GM10266 (cell line): ENCODE measurements around the gene FSCN2.

Experiments
- DNase-seq: peaks from one replicate; pipeline ENCODE4 v3.0.0; 2012; ENCODE audit errors: extremely low spot score
- TF ChIP-seq, protein P1 (sequence below): IDR thresholded peaks from 2 replicates; pipeline ENCODE4 v1.5.1; 2012; ENCODE audit warnings: mild to moderate bottlenecking, low read depth; ENCODE audit not compliant: control insufficient read depth, insufficient read depth; ENCODE audit errors: missing control alignments

Gene FSCN2

DNA sequence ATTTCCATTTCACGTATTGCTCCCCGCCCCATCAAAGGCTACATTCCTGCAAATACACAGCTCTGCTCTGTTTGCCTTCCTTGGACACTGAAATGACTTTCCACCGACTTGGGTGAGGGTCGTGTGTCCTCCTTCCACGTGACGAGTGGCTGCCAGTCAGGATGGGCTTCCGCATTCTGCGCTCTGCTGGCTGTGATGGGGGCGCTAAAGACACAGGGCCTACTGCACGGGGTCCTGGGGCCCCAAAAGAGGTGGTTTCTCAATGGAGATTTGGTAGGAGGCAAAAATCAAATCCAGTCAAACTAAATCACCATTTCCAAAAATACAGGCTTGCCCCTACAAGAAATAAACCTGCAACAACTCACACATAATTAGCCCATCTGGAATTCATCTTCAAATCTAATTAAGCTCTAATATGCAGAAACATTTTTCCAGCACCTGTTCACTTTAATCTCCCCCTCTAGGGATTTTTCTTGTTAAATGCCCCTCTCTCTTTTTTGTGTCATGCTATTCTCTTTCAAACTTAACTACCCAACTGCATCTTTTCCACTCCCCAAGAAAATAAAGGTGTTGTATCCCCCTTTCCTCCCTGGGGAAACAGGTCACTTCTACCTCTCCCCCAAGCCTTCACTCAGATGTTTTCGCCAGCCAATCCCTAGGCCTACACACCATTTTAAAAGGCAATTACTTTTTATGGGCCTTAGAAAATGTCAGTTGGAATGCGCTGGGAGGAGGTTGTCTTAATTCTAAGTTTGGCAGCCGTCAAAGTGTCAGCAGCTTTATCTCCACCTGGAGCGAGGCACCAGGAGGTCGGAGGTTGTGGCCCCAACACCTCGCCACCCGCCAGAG lies 45.8 kb downstream of the FSCN2 start:
- no peak for DNase-seq
- TF ChIP-seq, protein P1, sequence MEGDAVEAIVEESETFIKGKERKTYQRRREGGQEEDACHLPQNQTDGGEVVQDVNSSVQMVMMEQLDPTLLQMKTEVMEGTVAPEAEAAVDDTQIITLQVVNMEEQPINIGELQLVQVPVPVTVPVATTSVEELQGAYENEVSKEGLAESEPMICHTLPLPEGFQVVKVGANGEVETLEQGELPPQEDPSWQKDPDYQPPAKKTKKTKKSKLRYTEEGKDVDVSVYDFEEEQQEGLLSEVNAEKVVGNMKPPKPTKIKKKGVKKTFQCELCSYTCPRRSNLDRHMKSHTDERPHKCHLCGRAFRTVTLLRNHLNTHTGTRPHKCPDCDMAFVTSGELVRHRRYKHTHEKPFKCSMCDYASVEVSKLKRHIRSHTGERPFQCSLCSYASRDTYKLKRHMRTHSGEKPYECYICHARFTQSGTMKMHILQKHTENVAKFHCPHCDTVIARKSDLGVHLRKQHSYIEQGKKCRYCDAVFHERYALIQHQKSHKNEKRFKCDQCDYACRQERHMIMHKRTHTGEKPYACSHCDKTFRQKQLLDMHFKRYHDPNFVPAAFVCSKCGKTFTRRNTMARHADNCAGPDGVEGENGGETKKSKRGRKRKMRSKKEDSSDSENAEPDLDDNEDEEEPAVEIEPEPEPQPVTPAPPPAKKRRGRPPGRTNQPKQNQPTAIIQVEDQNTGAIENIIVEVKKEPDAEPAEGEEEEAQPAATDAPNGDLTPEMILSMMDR, result no peak

DNA sequence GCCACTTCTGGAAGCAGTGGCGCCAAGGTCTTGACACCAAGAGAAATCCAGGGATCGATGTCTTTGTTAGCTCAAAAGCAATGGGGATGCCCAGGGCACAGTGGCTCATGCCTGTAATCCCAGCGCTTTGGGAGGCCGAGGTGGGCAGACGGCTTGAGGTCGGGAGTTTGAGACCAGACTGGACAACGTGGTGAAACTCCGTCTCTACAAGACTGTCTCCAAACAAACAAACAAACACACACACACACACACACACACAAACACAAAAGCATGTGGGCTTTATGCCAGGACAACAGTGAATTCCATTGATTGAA lies 46.4 kb downstream of the FSCN2 start:
- DNase-seq, result no peak
- TF ChIP-seq, protein P1, result no peak

DNA sequence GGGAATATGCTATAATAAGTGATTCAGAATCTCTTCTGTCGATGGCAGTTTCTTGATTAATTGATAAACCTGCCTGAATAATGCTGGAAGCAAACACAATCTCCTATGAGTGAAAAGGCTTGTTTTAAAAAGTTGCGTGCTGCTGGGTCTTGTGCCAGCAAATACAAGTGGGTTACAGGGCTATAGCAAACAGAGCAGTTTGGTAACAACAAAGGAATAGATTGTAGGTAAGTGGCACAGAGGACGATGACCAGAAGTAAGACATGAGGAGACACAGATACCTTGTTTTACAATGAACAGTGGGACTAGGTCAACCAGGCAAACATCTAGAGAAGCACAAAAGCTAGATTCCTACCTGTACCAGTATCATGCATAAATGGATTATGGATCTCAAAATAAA lies 47.7 kb downstream of the FSCN2 start:
- TF ChIP-seq, protein P1, result no peak
- no peak for DNase-seq

DNA sequence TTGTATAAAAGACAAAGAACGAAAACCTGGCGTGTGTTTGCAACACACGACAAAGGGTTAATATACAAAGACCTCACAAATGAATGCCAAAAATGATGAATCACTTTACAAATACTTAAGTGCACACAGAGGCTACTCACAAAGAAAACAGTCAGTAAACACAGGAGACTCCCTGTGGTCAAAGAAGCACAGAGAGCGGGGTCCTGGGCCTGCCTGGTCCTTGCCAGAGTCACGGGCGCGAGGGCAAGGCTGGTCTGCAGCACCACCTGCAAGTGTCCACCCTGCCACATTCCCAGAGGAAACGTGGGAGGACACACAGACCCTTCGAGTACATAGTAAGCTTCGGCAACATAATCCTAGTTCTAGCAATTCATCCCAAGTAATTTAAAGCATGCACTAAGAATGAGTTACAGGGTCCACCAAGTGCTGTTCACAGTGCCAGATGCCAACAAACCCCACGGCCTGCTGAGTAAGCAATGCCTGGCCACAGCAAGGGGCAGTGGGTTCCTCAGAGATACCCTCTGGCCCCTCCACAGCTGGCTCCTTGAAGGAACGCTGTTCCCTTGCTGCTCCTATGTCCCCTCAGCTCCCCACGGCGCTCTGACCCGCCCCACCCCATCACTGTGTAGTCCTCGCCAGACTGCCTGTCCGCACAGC lies 48.6 kb downstream of the FSCN2 start:
- TF ChIP-seq, protein P1, result no peak
- no peak for DNase-seq

DNA sequence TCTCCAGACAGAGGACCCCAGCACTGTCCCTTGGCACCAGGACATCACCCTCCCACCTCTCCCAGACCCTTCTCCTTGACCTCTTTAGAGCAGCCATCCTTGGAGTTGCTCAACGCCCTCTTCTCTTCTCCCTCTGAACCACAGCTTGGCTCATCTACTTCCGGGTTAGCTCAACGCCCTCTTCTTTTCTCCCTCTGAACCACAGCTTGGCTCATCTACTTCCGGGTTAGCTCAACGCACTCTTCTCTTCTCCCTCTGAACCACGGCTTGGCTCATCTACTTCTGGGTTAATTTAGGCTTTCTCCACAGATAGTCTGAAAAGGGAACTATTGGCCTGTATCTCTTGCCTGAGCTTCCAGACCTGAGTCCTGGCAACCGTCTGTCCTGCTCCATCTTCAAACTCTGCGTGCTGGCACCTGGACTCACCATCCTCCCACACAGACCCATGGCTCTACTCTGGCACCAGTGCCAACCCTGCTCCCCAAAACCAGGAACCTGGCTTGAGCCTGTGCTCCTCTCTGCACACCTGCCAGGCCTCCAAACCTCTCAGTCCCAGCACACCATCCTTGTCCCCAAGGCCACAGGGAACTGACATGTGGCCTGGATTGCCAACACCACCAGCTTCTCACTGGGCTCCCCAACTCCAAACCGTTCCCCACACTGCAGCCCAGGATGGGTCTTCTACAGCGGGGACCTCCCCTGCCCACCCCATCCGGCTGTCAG lies 49.3 kb downstream of the FSCN2 start:
- DNase-seq, result no peak
- TF ChIP-seq, protein P1, result no peak

DNA sequence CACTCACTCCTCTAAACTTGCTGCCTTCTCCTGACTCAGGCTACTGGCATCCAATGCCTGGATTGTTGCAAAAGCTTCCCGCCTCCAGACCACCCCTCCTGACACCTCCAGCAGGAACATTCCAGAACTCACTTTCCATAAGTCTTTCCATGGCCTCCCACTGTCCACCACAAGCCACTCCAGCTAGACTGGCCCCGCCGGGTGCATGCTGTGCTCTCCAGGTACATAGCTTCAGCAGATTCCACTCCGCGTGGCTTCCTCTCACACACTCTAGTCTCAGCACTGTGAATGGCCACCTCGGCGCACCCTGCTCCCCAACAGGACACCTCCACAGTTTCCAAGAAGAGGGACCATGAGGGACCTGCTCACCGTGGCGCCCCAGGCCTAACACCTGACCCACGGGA lies 49.9 kb downstream of the FSCN2 start:
- no peak for DNase-seq
- TF ChIP-seq, protein P1, result no peak
